Frontal cortex (tissue), 4 donors: ENCODE data around the gene ABI3. TPM values are rescaled to one million over a fixed set of nuclear protein-coding genes. Genes with fewer than 3 reads are reported as not detected.
A peak's percentile ranks its signal among the peaks of the same experiment; 100 is the strongest.

Source experiments
- DNase-seq, 2 donors: peaks; one replicate each; pipeline ENCODE4 v3.0.0; 2012; ENCODE audit warnings: low spot score in 2 of 2
- FAIRE-seq: peaks from 2 replicates; lab custom pipeline; 2012; peaks lifted over from hg19 to GRCh38; lab: Jason Lieb, UNC
- total RNA-seq: library from RNA; depleted of rRNA; stranded (reverse); fragments of >200 nt; gene quantifications from one replicate; pipeline ENCODE4 v1.2.3, GENCODE V29; 2014
- donor health status: control.
- donor health status: control.
- donor health status: control.

ABI3 gene
- total RNA-seq, 1 donor from 2014 or later: 0.41 TPM

DNA sequence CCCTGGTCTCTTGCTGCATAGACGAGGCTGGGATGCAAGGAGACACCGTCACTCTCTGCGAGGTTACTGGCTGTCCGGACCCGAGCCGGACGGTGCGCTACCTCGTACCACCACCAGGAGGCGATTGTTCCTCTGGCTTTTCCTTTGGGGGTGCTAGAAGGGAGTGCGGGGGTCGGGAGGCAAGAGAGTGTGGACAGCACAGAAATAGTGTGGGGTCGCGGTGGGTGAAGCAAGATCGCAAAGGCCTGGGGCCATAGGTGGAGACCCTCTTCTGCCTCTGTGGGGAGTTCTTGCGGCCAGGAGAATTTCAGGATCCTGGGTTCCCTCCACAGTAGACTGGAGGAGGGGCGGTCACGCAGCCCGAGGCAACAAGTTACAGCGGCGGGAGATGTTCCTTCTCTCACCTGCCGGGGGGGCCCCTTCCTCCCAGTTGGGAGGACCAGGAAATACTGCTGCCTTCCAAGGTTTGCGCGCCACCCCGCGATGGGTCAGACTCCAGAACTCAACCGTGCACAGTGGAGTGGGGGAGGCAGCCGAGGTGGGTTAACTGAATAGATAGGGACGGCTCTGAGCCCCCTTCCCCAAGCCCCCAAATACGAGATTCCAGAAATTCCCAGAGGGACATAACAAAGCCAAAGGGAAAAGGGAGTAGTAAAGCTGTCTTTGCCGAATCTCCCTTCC is 13.2 kb downstream of the ABI3 start:
- DNase-seq (peak; percentile 64), FAIRE-seq (no peak)

DNA sequence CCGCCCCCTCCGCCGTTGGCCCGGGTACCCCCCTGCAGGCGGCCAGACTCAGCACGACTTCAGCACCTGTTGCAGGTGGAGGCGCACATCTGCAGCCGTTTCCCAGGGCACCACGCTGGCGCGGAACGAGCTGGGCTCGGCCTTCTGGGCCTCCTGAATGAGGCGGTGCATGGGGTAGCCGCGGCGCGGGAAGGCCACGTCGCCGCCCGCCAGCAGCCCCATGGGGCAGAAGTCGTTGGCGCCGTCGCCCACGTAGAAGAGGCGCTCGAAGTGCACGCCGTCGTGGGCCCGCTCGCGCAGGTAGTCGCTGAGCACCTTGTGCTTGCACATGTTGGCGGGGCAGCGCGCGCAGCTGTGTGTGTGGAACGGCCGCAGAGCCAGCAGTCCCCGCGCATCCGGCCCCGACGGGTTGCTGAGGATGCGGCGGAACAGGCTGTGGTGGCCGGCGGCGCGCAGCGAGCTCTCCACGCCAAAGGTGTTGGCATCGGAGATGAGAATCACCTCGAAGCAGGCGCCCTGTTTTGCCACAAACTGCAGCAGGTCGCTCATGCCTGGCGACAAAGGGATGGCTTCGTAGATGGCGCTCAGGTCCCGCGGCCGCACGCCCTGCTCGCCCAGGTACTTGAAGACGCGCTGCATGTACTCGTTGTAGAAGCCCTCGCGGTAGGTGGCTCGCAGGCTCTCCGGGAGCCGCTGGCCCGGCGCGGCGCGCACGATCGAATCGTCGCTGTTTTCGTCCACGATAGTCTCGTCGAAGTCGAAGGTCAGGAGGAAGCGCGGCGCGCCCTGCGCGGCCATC is 13.9 kb downstream of the ABI3 start:
- DNase-seq (peak in 1 of 2 donors; percentile 33), FAIRE-seq (no peak)

DNA sequence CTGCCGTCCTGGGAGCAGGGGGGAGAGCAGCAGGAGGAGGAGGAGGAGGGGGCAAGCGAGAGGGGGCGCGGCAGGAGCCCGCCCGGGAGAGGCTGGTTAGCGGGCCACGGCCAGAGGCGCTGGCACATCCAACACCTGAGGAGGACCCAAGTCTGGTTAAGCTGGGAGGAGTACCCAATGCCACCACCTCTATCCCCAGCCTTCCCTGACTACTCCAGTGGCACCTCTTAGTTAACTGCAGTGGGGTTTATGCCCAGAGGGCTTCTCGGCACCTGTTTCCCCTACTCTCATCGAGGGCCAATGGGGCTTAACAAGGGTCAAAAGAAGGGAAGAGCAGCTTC is 14.5 kb downstream of the ABI3 start:
- FAIRE-seq: no peak

GRCh38 chr17:49225554-49226236 is 15.2 kb downstream of the ABI3 start:
- FAIRE-seq: no peak
- peak in 1 of 2 donors; percentile 14 for DNase-seq

More for the DNA sequence above, 14.5 kb downstream of the ABI3 start:
- DNase-seq: no peak

- FAIRE-seq (no peak), DNase-seq (peak in 1 of 2 donors; percentile 22)
These were observed 16.4 kb downstream of the ABI3 start for GRCh38 chr17:49226771-49227435.

DNA sequence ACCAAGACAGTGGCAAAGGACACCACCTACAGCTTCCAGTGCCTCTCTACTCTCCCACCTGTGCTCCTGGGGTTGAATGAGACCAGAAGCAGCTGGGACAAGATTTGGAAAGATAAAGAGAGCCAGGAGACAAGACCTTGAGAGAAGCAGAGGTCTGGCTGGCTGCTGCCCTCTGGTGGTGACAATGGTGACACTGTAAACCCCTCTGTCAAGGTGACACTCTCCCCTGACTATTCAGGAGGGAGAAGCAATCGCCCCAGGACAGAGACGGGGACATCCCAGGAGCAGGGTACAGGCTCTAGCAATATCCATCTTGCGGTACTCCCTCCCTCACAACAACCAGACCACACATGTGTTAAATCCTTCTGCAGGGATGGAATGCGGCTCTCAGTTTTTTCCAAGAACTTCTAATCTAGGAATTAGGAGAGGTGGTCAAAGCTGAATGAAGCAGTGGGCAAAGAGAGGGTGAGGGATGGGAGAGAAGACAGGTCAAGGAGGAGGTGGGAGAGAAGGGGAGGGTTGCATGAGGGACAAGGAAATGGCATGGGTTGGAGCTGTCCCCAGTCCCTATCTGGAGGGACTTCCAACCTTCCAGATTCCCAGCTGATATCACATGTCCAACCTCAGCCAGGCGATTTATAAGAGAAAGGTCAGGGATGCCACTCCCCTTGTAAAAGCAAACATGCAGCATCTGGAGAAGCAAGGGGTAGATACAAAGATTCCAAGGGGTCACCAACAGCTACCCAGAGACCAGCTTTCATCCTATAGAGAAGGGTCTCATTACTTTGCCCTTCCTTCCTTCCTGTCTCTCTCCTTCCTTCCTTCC is 17.1 kb downstream of the ABI3 start:
- DNase-seq: peak; percentile 77 to 83
- no peak for FAIRE-seq

GRCh38 chr17:49229076-49229804 is 18.7 kb downstream of the ABI3 start:
- FAIRE-seq (no peak), DNase-seq (peak in 1 of 2 donors; percentile 24)

- peak in 1 of 2 donors; percentile 29 for DNase-seq
- no peak for FAIRE-seq
These were observed 19.5 kb downstream of the ABI3 start for GRCh38 chr17:49229805-49230600.

DNA sequence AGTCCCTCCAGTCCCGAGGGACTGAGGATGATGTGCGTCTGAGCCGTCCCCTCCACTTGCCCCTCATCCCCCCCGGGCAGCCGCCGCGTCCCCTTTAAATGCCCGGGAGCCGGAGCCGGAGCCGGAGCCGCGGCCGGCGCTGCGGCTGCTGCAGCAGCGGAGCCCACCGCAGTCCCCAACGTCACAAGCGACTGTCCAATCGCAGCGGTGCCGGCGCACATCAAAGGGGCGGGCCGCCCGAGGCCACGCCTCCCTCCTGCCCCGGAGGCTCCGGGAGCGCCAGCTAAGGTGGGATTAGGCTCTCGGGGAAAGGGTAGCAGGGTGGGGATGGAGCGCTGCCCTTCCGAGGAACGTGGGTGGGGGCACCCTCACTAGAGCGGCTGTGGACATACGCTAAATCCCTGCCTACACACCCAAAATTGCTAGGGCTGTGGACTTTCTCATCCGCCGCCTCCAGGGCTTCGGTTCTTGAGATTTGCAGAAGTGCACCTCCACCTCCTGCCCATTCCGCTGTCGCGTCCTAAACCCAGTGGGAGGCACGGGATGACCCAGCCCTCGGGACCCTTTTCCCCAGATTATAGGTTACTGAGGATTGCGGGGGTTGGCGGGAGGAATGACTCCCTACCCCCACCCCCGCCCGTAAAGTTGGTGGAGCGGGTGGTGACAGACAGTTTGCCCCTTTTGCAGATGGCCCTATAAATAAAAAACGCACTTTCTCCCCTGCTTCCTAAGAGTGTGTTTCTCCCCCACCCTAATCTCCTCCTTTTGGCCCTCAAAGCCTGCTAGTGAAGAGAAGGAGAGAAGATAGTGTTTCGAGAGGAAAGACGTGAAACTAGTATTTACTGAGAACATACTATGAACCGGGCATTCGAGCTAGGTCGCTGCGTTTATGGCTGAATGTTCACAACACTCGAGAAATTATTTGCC is 20.4 kb downstream of the ABI3 start, which contains the start of gene PHOSPHO1:
TSS of gene PHOSPHO1 (minus strand) at position 152 of the 927 bp plus-strand sequence. CDS start 4,096 bp downstream, outside the sequence.
- DNase-seq: peak; percentile 86 to 94
- FAIRE-seq: no peak

- DNase-seq: no peak
These were observed 21.0 kb downstream of the ABI3 start for GRCh38 chr17:49231563-49231894.

DNA sequence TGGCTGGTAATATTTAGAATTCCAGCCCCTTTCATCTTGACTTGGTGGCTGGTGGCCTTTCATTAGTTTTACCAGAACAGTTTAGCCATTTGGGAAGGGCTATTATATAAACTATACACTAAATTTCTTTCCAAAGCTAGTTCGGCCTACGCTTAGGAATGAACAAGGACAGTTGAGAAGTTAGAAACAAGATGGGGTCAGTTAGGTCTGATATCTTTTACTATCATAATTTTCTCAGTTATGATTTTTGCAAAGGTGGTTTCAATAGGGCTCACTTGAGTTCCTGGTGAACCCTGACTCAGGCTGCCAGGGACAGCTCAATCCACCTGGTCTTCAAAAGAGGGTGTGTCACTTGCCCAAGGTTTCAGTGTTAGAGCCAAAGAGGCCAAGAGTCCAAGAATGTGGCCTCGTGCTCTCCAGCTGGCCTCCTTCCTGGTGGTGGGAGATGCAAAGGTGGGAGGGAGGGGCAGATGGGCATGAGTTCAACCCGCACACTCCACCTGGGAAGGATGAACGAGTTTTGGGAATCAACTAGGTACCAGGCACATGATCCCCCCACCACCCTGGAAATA is 24.1 kb downstream of the ABI3 start:
- FAIRE-seq: no peak
- no peak for DNase-seq

More at GRCh38 chr17:49231563-49231894, 21.0 kb downstream of the ABI3 start:
- no peak for FAIRE-seq

DNA sequence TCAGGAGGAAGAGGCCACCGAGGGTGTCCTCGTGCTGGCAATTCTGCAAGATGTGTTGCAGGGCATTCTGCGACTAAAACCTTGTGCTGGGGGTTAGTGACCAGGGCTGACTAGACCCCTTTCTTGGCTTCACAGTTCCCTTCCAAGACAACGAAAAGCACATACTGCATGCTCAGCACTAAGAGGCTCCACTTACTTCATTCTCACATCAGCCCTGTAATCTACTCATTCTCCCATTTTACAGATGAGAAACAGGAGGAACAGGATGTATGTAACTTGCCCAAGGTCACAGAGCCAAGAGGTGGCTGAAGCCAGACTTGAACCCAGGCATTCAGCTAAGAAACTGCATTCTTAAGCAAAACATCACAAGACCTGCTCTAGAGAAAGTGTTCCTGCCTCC is 25.4 kb downstream of the ABI3 start:
- DNase-seq (no peak), FAIRE-seq (no peak)

DNA sequence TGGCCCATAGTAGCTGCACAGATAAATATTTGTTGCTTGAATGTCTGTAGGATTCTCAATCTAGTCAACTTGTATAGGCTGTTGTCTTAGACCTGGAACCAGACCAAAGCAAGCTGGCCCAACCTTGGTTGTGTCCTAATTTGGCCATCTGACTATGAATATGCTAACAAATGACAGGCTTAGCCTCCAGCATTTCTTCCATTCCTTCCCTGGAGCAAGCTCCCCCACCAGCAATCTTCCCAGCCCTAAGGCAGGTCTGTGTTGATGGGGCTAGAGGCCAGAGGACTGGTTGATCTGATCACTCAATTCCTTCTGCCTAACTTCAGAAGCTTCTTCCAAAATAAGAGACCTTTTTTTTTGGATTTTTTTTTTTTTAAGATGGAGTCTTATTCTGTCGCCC is 29.5 kb downstream of the ABI3 start:
- FAIRE-seq (no peak), DNase-seq (no peak)

DNA sequence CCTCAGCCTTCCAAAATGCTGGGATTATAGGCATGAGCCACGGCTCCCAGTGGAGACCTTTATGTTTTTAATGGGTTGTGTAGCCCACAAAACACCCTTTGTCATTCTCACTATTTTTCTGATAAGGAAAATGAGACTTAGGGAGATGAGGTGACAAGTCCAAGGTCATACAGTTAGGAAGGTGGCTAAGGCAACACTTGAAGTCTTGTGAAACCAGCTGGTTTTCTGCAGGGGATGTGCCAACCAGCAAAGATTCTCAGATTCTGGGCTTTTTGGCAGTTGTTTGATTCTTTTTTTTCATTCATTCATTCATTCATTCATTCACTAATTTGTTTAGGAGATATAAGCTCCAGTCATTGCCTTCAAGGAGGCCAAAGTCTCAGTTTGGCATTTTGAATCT is 30.1 kb downstream of the ABI3 start:
- DNase-seq: no peak
- FAIRE-seq: no peak

- no peak for DNase-seq
- no peak for FAIRE-seq
These were observed 30.5 kb downstream of the ABI3 start for GRCh38 chr17:49241040-49241439.

DNA sequence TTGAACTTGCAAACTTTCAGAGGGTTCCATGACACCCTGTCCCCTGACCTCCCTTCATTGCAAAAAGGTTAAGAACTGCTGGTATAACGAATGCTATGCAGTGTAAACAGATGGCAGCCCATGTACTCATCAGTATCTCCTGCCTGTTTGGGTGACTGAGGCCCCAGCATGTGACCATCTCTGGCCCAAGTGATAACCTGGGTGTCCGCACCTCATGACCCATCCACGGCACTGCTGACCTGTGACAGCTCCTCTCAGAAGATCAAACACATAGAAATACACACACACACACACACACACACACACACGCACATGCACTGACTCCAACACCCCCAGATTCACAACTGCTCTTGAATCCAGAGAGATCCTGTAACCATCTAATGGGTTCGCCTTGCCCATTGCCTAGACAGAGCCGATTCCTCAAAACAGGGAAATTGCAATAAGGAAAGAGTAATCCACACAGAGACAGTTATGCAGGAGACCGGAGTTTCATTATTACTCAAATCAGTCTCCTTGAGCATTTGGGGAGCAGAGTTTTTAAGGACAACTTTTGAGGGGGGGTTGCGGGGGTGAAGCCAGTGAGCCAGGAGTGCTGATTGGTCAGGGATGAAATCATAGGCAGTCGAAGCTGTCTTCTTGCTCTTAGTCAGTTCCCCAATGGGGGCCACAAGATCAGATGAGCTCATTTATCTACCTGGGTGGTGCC is 31.3 kb downstream of the ABI3 start:
- DNase-seq (no peak), FAIRE-seq (no peak)
